NCI-H2029 (cell line): Measurements from ENCODE around the gene PTGR3.

ENCODE experiments used
- DNase-seq: peaks from one replicate; lab custom pipeline; 2025; lab: John Stamatoyannopoulos, UW

The PTGR3 gene

DNA sequence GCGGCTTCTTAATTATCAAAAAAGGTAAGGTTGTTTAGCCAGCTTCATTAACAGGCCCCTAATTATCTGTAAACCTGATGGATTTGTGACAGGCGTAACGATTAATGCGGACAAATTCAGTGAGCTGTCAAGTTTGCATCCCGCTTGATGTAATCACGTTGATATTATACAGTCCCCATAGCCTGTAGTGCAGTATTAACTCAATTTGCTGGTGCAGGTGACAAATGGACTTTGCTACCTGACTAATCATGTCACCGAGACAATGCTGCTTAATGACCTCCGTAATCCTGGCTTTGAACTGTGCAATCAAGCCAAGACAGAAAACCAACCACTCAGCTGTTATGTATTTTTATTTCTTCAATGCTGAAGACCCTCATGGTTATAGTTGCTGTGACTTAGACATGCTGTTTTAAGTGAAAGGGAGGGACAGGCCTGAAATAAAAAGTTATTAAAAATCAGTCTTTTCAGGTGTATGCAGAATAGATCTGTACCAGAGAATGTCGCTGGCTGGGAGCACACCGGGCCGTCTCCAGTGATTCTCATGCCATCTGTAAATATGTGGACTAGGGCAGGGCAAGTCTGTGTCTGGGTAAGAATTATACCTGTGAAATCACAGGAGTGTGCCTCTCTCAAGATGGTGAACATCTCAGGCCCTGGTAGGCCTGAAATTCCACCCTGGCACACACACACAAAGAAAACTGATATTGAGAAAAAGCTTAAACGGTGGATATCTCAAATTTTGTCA, 6.0 kb upstream of the PTGR3 start:
- DNase-seq = no peak

DNA sequence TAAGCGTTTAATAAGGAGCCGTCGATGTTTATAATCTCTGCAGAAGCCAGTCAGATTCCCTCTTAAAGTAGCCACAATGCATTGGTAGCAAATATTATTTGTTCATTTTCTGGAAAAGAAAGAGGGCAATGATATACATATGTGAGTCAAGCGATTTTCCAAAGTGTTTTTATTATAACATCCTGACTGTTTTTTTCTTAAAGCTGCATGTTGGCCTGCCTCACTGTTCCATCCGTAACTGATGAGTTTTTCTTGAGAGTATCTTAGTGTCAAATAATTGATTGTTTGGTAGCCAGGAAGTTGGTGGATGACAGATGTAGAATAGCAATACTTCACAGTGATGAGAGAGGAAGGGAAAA, 5.4 kb upstream of the PTGR3 start:
- no peak for DNase-seq

DNA sequence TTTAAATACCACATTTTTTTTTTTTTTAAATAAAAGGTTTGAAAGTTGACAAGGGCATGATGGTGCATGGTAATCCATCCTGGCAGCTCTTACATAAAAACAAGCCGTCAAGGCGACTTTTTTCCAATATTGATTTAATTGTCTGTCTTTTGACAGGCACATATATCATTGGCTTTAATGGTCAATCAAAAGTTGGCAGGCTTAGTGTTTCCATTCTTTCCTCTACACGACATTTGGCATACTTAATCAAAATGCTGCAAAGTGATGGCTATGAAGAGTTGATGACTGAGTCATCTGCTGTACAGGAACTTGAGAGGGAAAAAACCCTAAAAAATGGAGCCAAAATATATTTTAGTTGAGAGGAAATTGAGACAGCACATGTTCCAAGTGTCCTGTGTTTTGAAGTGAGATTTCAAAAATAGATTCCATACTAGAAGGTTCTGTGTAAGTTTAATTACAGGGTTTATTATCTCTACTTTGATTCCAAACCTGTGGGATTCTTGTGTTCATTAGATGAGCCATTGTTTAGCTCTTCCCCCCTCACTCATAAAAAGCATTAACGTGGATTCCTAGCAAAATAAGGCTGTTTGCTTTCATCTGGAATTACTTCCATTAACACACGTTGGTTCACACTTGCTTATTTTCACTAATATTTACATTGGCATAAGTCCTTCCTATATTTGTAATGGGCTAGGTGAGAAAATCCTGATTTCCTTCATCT, 4.8 kb upstream of the PTGR3 start:
- DNase-seq = no peak

DNA sequence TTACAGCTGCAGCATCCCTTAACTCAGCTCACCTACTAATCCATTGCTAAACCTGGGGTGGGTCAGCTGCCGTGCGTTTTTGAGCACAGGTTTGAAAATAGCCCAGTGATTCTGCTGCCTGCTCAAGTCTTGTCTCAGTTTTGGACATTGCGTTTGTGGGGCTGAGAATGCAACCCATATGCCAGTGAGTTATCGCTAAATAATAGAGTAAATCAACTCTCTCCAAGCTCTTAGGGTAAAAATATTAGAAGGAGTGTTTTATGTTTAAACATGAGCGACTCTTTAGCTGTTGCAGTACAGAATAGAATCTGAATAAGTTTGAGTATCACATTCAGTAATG, 3.8 kb upstream of the PTGR3 start:
- DNase-seq = no peak

DNA sequence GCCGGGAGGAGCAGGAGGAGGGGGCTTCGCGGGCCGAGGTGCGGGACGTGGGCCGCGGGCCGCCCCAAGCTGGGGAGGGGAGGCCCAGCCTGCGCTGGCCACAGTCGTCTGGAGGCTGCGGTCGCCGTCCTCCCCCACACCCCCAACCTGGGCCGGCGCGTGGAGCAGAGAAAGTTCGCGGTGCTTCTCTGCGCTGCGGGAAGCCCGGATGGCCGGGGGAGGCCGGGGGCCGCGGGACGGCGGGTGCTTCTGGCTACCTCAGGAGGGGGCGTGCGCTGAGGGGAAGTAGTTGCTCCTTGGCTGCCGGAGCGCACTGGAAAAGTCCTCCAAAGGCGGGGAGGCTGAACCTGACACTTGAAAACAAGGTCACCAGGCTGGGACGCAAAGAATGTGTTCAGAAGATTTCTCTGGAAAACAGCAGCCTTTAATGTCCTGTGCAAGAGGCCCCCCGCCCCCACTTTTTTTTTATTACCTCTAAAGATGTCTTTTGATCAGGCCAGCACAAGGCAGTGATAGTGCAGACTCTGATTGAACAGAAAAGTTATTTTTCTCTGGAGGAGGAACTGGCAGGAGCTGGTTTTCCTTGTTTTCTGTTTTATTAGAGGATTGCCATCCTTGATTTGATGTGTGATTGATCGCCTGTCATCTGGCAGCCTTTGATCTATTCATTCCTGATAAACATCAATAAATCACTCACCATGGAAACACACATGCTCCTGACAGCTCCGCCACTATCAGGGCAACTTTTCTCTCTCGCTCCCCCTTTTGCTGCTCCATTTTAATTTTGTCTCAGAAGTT, 3.2 kb upstream of the PTGR3 start:
- DNase-seq = no peak

DNA sequence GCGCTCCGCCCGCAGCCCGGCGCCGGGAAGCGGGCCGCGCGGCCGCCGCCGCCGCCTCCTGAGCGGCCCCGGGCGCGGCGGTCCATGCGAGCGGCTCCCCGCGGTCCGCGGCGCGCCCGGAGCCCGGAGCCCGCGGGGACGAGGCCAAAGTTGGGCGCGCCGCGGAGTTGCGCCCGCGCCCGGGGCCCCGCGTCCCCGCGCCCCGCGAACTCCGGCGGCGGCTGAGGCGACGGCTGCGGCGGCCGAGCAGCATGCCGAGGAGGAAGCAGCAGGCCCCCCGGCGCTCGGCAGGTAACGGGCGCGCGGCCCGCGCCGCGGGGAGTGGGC, 2.6 kb upstream of the PTGR3 start:
- no peak for DNase-seq

DNA sequence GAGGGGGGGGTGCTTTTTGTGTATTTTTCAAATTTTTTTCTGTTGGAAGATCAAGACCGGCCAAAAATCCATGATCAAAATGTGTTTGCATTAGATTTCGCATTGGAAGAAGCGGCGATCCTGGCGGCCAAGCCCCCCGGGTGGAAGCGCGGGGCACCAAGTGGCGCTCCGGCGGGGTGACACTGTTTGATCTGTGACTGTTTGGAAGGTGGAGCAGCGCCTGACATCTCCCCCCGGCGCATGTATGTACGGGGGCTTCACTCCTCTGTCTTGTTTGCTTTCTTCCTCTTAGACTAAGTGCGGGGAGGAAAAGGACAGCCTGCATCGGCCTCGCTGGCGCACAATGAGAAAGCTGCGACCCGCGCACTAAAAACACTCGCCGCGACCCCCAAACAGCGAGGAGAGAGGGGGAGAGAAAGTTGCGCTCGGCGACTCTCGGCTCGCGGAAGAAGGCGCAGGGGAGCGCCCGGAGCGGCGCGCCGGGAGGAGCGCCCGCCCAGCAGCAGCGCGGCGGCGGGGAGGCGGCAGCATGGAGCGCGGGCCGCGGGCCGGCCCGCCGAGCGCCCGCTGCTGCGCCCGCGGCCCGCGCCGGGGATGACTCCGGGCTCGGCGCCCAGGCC, 2.2 kb upstream of the PTGR3 start:
- DNase-seq = no peak

DNA sequence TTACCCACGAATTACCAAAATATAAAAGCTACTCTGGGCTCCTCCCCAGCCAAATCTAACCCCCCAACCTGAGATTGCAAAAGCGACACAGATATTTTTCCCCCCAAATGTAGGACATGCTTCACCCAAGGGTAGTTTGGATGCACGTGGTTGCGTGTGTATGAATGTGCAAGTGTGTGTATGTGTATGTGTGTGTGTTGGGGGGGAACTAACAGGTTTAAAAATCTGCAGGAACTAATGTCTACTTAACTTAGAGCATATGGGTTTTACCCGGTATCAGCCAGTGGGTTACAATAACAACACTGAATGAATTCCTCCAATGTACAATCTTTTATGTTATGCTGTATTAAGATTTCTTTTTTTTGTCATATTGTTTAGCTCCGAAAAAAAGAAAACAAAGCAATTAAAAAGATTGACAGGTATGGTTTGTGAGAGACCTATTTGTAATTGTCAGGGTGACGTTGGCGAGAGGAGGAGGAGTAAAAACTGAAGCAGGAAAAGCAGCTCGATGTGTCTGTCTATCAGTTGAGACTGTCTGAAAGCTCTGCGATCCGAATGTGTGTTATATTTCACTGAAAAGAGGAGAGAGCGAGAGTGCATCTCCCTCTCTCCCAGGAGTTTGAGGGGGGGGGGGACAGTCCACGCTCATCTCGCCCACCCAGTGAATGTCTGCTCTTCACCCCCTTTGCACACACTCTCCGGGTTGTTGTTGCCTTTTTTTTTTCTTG, 1.5 kb upstream of the PTGR3 start, which contains the start of gene TSHZ1:
TSHZ1 (plus strand) TSS at position 524 of the 728 bp plus-strand sequence. CDS start 1,080 bp downstream, outside the sequence.
- peak; percentile 61 for DNase-seq

DNA sequence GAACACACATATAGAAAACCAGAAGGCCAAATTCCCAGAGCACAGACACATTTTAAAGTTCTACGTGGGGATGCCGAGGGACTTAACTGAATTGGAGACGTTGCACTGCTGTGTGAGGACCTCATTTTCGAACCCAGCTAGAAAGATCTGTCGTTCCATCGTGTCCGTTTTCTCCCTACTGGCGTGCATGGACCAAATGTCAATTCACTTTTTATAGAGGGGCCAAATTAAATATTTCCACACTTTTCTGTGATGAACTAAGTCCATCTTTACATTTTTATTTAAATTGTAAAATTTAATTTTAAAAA, 966 bp upstream of the PTGR3 start:
- DNase-seq = no peak

DNA sequence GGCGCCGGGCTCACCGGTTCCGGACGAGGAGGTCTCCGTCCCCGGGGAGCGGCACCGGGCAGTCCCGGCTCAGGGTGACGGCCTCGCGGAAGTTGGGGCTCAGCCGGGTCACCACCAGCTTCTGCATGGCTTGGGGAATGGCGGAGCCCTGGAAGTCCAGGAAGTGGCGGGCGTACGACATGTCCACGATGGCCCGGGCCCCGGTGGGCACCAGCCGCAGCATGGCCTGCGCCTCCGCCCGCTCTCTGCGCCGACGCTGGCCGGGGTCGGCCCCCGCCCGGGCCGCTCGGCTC, 157 bp downstream of the PTGR3 start:
- no peak for DNase-seq

DNA sequence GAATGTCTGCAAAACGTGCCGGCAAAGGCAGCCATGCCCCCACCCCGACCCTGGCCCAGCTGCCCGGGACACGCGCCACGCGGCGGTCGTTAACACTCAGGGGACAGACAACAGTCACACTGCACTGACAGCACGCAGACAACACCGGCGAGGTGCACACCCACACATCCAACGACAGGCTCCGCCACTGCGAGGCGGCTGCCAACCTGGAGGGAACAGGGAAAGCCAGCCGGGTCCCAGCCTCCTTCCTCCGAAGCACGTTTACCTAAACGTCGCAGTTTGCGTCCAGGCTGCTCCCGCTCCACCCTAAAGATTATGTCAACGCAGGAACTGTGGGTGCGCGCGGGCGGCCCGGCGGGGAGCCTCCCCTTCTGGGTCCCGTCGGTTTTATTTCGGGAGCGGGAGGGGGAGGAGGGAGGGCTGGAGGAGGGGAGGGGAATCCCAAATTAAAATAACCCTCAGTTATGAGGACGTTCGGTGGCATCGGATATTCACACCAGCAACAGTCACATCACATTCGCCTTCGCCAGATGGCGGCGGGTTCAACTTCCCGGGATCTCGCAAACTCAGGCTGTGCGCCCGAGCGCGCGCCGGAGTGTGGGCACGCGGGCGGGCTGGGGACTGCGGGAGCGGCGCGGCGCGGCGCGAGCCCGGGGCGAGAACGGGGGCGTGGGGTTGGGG, 644 bp downstream of the PTGR3 start:
- DNase-seq = no peak

DNA sequence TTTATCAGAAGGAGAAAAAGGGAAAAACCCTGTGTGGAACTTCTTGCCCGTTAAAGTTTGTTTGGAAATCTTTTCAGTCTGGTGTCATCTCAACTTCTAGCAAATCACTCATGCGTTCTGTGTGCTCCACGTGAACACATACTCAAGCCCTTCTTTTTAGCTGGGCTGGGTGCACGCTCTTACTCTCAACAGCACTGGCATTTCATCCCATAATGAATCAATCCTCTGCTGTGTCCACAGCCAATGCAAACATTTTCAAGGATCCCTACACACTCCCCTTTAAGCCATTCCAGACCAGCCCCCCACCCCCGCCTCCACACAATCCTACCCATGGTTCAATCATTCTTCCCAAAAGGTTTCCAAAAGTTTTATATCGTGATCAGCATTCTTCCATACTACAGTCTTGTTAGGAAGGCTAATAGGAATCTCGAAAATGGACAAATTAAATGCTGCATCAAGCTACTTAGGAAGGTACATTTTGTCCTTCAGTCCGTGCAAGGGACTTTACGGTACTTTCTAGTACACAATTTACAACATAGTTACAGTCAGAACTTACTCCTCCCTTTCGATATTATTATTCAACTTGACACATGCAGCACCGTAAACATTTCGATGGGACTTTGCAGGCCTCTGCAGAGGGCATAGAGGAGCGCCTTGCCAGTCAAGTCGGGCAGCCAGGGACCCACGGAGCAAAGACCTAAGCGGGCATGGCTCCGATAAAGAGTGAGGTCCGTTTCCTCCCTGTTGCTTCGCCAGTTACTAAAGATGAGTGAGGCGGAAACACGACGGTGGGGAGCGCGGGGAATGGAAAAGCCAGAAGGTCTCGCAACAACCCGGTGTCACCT, 1.4 kb downstream of the PTGR3 start:
- no peak for DNase-seq

DNA sequence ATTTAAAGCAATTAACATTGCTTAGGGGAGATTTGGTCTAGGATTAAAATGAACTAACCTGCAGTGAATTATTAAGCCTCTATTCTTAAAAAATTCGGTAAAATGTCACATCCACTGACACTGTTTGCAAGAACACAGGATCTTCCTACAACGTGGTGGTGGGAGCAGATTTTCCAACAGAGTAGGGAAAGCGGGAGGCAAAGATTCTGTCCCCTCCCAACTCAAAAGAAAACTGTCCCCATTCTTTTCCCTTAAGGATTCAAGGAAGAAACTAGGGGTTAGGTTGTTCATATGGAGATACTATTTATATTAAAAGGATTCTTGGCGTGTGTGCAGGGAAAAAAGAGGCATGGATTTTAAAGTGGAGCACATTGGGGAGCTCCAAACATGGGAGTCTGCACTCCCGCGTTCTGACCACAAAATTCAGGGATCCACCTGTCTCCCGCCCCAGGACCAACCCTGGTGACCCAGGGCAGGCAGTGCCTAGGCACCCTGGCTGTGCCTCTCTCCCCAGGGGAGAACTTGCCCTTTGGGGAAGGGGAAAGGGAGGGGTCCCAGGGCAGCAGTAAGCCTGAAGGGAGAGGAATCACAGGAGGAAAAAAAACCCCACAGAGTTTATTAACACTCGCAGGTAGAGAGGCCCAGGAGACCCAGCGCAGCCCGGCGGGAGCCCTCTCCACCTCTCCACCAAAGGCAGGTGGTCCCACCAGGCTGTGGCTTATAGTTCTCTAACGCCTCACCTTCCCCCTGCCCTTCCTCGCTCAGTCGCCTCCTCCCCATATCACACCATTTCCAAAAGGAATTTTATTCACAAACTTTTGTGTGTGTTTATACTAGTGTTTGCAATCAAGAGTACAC, 2.3 kb downstream of the PTGR3 start:
- no peak for DNase-seq

DNA sequence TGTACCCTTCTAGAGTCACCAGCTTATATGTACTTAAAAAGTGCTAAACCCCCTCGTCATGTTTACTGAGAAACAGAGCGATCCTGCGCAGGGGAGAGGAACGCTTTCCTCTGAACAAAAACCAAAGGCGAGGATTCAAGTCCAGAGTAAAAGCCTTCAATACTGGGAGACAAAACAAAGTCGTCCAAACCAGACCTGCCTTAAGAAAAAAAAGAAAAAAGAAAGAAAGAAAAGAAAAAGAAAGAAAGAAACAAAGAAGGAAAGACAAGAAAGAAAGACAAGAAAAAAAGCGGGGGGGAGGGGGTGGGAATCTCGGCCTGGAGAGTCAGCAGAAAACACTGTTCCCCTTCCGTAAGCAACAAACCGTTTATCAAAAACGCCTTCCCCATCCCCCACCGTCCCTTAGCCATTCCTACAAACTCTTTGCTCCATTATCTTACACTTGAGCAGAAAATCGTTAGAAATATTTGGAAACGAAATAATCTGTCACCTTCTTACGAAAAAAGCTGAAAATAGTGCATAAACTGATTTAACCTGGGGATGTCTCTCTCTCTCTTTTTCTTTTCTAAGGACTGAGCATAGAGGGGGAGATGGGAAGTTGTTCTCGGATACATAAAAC, 3.3 kb downstream of the PTGR3 start:
- DNase-seq = no peak

DNA sequence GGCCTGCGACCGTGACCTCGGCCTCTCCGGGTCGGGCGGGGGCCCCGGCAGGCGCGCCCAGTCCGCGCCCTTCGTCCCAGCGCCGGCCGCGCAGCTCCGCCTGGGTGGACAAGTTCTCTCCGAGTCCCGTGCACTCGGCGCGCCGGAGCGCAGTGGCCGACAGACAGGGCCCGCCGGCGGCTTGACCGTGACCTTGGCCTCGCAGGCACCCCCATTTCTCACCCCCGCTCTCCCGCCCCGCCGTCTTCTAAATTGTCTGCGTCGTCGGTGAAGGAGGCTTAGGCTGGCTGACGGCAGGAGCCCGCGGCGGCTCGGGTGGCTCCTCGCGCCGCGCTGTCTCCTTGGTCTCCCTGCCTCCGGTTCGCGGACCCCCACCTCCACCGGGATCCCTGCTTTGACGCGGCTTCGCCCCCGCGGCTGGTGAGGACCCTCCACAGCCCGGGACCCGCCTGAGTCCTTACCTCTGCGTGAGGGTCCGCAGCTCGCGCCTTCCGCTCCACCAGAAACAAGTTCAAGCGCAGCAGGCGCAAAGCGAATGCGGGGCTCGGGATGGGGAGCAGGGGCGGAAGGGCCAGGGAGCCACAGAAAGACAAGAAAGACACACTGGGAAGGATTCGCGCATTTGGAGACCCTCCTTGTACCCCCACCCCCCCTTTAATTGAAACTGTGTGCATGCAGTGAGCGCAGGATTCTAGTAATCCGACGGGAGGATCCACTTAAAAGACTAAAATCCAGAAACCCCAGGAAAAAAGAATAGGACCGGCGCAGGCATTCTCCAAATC, 4.0 kb downstream of the PTGR3 start:
- no peak for DNase-seq

DNA sequence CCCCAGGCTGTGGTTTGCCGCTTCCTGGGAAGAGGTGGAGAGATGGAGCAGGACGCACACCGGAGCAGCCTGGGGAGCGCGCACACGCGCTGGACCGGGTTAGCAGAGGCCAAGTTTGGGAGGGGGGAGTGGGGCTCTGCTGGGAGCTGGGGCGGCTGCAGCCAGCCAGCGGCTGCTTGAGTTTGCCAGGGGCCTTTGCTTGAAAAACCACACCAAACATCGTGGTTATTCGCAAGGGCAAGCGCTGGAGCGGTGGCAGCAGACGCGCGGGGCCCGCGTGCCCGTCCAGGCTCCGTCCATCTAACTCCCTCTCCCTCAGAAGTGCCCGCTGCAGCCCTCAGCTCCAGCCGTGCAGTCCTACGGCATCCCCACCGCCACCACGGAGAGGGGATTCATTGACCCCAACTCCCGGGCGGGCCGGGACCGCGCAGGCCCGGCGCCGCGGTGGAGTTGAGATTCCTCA, 4.6 kb downstream of the PTGR3 start:
- DNase-seq = no peak

DNA sequence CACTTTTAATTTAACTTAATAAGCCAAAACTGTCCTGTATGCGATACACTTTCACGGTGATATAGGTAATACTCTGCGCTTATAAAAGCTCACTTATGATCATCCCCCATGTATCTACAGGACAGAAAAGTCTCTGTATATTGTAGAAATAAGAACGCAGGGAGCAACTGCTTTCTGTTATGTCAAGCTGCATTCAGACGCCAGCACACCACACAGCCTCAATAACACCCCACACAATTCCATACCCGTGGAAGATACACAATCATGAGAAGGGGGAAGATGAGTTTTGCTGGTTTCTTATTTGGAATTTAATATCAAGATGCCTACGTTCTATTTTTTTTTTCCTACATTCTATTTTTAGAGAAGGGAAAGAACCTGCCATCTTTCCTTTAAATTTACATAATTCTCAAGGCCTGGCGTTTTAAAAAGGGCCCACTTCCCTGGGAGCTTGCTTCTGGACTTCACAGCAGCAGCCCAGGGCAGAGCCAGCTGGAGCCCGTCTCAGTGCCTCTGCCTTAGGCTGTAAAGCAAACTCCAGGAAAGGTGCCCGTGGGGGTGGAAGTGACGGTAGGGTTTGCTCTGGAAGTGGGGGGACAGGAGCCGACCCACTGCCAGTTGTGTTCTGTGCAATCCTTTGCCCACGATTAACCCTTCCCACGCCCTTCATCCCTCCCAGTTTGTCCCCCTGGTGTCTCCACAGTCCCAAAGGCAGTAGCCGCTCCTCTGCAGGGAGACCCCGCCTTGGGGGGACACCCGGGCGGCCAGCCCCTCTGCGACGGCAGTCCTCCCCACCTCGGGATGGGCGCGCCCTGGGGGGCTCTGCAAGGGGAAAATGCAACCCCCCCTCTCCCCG, 5.3 kb downstream of the PTGR3 start:
- DNase-seq = no peak
